Neural cell (in vitro differentiated cells): Measurements from ENCODE around the gene IL6R. TPM values are rescaled to one million over a fixed set of nuclear protein-coding genes. Genes with fewer than 3 reads are reported as not detected.

ENCODE experiments used
- H2AFZ ChIP-seq: fragments of 200-600, 300-800 bp; sonication (generic), shearing (Covaris generic); 2 replicates; pipeline ENCODE4 v1.6.0; 2014; ENCODE audit warnings: low read depth, mild to moderate bottlenecking, antibody characterized with exemption, low read length, moderate library complexity
- H3F3A ChIP-seq: fragments of 200-600 bp; shearing (Covaris generic); 2 replicates; pipeline ENCODE4 v1.6.1; 2016; ENCODE audit warnings: mild to moderate bottlenecking, moderate library complexity, mixed read lengths, antibody characterized with exemption, low read length; ENCODE audit not compliant: insufficient read depth, poor library complexity, severe bottlenecking
- H3K27ac ChIP-seq: fragments of 200-600, 300-800 bp; sonication (generic), shearing (Covaris generic); 2 replicates; pipeline ENCODE4 v1.5.1; 2014; ENCODE audit warnings: mild to moderate bottlenecking, low read length, moderate library complexity
- H3K27me3 ChIP-seq: fragments of 300-800, 200-600 bp; sonication (generic), shearing (Covaris generic); 2 replicates; pipeline ENCODE4 v1.6.0; 2014; ENCODE audit warnings: mild to moderate bottlenecking, low read depth, low read length, moderate library complexity; ENCODE audit not compliant: insufficient read depth
- H3K36me3 ChIP-seq: fragments of 300-800, 200-600 bp; sonication (generic), shearing (Covaris generic); 2 replicates; pipeline ENCODE4 v1.5.1; 2014; ENCODE audit warnings: mild to moderate bottlenecking, antibody characterized with exemption, low read length, moderate library complexity; ENCODE audit not compliant: insufficient read depth
- H3K4me2 ChIP-seq: fragments of 300-800, 200-600 bp; sonication (generic), shearing (Covaris generic); 2 replicates; pipeline ENCODE4 v1.6.0; 2014; ENCODE audit warnings: mild to moderate bottlenecking, low read length
- H3K4me3 ChIP-seq: fragments of 300-800, 200-600 bp; sonication (generic), shearing (Covaris generic); 2 replicates; pipeline ENCODE4 v1.5.1; 2014; ENCODE audit warnings: mild to moderate bottlenecking, low read length, moderate library complexity
- H3K79me2 ChIP-seq: fragments of 200-600 bp; shearing (Covaris generic); replicated peaks from 2 replicates; pipeline ENCODE4 v1.6.0; 2014; ENCODE audit warnings: mild to moderate bottlenecking, low read length, moderate library complexity; ENCODE audit not compliant: insufficient read depth
- H3K9ac ChIP-seq: fragments of 300-800, 200-600 bp; sonication (generic), shearing (Covaris generic); 2 replicates; pipeline ENCODE4 v1.6.1; 2016; ENCODE audit warnings: mild to moderate bottlenecking, low read length, mixed read lengths
- H3K9me2 ChIP-seq: fragments of 200-600 bp; shearing (Covaris generic); 2 replicates; pipeline ENCODE4 v1.6.1; 2016; ENCODE audit warnings: mild to moderate bottlenecking, low read length, mixed read lengths; ENCODE audit not compliant: insufficient read depth
- H3K9me3 ChIP-seq: fragments of 200-600, 300-800 bp; sonication (generic), shearing (Covaris generic); 2 replicates; pipeline ENCODE4 v1.6.1; 2016; ENCODE audit warnings: mild to moderate bottlenecking, mixed run types, low read length, moderate library complexity, mixed read lengths
- H4K20me1 ChIP-seq: fragments of 200-600 bp; shearing (Covaris generic); 2 replicates; pipeline ENCODE4 v1.6.1; 2016; ENCODE audit warnings: mild to moderate bottlenecking, mixed run types; ENCODE audit not compliant: insufficient read depth
- EP300 ChIP-seq: fragments of 450-650 bp; conservative IDR thresholded peaks from 2 replicates; pipeline ENCODE4 v1.6.1; 2014; ENCODE audit warnings: antibody characterized with exemption, mild to moderate bottlenecking, moderate library complexity; ENCODE audit not compliant: poor library complexity, severe bottlenecking
- EZH2 ChIP-seq: fragments of 200-600, 300-800 bp; shearing (Covaris generic), sonication (generic); IDR thresholded peaks from 2 replicates; pipeline ENCODE4 v1.6.1; 2014; ENCODE audit warnings: antibody characterized with exemption, low read length, borderline replicate concordance, mild to moderate bottlenecking; ENCODE audit not compliant: insufficient read depth, poor library complexity, severe bottlenecking
- MXI1 ChIP-seq: fragments of 450-650 bp; conservative IDR thresholded peaks from 2 replicates; pipeline ENCODE4 v1.6.1; 2014; ENCODE audit warnings: antibody characterized with exemption, mild to moderate bottlenecking; ENCODE audit not compliant: poor library complexity, severe bottlenecking
- POLR2AphosphoS5 ChIP-seq: IDR thresholded peaks from 2 replicates; pipeline ENCODE4 v1.6.1; 2012
- RAD21 ChIP-seq: fragments of 450-650 bp; conservative IDR thresholded peaks from 2 replicates; pipeline ENCODE4 v1.6.1; 2014; ENCODE audit warnings: antibody characterized with exemption, mild to moderate bottlenecking, moderate library complexity
- SMC3 ChIP-seq: fragments of 450-650 bp; conservative IDR thresholded peaks from 2 replicates; pipeline ENCODE4 v1.6.1; 2014; ENCODE audit warnings: antibody characterized with exemption, mild to moderate bottlenecking, moderate library complexity; ENCODE audit not compliant: poor library complexity
- TAF1 ChIP-seq: IDR thresholded peaks from 2 replicates; pipeline ENCODE4 v1.6.1; 2012; ENCODE audit warnings: low read depth
- polyA plus RNA-seq: library from polyadenylated mRNA; depleted of rRNA; stranded (reverse); fragments of >200 nt; gene quantifications from 2 replicates; pipeline ENCODE4 v1.2.3, GENCODE V29; 2014
- TF ChIP-seq, protein P1 (sequence below): IDR thresholded peaks from 2 replicates; pipeline ENCODE4 v1.6.1; 2012; ENCODE audit warnings: borderline replicate concordance
- TF ChIP-seq, protein P2 (sequence below): fragments of 450-650 bp; IDR thresholded peaks from 2 replicates; pipeline ENCODE4 v1.5.1; 2014; ENCODE audit warnings: antibody characterized with exemption, mild to moderate bottlenecking, moderate library complexity; ENCODE audit not compliant: poor library complexity, severe bottlenecking

Gene IL6R
- polyA plus RNA-seq, 1 donor from 2014 or later: not detected

GRCh38 chr1:154501423-154502065 lies 96.4 kb downstream of the IL6R start:
- Histone ChIP-seq H3F3A (no peaks in the 10 kb centered on the region), H3K27me3 (peaks cover 73% of the 10 kb centered on the region), H3K9me3 (peaks cover 7% of the 10 kb centered on the region), H2AFZ (no peak overlapping the region), H3K4me2 (no peak overlapping the region), H3K27ac (no peak overlapping the region), H3K9ac (no peak overlapping the region), H3K4me3 (no peak overlapping the region), H3K79me2 (no peaks in the 10 kb centered on the region), H3K36me3 (no peaks in the 10 kb centered on the region), H4K20me1 (no peaks in the 10 kb centered on the region), H3K9me2 (no peaks in the 10 kb centered on the region)
- peak; percentile 52 for TF ChIP-seq EZH2
- no peak for TF ChIP-seq EP300

DNA sequence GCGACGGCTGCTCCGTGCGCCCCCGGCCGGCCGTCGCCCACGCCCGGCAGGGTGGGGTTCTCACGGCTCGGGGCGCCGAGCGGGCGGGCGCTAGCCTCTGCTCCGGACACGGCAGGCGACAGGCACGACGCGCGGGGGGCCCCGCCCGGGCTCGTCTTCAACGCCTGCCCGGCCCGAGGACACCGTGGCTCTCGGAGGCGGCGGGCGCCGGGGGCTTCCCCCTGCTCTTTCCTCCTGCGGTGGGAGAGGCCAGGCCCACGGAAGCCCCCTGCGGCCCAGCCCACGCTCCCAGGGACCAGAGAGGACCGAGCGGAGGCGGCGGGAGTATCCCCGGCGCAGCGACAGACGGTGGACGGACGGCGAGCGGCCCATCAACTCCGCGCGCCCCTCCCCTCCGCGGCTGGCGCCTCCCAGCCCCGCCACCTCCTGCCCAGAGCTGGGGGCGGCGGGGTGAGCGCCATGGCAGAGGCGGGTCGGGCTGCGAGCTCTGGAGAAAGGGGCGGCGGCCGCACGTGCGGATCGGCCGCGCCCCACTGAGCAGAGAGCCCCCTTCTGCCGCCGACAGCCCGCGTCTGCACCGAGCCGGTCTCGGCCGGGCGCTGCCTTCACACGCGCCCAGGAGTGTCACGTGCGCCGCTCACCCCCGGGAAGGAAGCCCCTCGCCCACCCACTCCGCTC lies 97.1 kb downstream of the IL6R start, which contains the start of the genes SHE and TDRD10:
Gene SHE (minus strand): TSS at position 347 of the 678 bp plus-strand sequence. CDS start 386 bp downstream, outside the sequence.
Gene TDRD10 (plus strand): TSS at position 154 of the 678 bp plus-strand sequence. CDS start 4,685 bp downstream, outside the sequence.
- H3K9ac ChIP-seq: no peak within 1 kb of the TSS
- H3K9me3 ChIP-seq: peaks cover 7% of the 10 kb centered on the region
- H3F3A ChIP-seq: no peaks in the 10 kb centered on the region
- no peaks in the 10 kb centered on the region for H4K20me1 ChIP-seq
- no peaks in the 10 kb centered on the region for H3K9me2 ChIP-seq
- H3K79me2 ChIP-seq: no peaks in the 10 kb centered on the region
- TF ChIP-seq TAF1: no peak
- TF ChIP-seq MXI1: no peak
- no peak for TF ChIP-seq POLR2AphosphoS5
- TF ChIP-seq SMC3: no peak
- TF ChIP-seq EP300: no peak
- TF ChIP-seq, protein P1, sequence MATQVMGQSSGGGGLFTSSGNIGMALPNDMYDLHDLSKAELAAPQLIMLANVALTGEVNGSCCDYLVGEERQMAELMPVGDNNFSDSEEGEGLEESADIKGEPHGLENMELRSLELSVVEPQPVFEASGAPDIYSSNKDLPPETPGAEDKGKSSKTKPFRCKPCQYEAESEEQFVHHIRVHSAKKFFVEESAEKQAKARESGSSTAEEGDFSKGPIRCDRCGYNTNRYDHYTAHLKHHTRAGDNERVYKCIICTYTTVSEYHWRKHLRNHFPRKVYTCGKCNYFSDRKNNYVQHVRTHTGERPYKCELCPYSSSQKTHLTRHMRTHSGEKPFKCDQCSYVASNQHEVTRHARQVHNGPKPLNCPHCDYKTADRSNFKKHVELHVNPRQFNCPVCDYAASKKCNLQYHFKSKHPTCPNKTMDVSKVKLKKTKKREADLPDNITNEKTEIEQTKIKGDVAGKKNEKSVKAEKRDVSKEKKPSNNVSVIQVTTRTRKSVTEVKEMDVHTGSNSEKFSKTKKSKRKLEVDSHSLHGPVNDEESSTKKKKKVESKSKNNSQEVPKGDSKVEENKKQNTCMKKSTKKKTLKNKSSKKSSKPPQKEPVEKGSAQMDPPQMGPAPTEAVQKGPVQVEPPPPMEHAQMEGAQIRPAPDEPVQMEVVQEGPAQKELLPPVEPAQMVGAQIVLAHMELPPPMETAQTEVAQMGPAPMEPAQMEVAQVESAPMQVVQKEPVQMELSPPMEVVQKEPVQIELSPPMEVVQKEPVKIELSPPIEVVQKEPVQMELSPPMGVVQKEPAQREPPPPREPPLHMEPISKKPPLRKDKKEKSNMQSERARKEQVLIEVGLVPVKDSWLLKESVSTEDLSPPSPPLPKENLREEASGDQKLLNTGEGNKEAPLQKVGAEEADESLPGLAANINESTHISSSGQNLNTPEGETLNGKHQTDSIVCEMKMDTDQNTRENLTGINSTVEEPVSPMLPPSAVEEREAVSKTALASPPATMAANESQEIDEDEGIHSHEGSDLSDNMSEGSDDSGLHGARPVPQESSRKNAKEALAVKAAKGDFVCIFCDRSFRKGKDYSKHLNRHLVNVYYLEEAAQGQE: no peak
- no peak for TF ChIP-seq EZH2
- TF ChIP-seq, protein P2, sequence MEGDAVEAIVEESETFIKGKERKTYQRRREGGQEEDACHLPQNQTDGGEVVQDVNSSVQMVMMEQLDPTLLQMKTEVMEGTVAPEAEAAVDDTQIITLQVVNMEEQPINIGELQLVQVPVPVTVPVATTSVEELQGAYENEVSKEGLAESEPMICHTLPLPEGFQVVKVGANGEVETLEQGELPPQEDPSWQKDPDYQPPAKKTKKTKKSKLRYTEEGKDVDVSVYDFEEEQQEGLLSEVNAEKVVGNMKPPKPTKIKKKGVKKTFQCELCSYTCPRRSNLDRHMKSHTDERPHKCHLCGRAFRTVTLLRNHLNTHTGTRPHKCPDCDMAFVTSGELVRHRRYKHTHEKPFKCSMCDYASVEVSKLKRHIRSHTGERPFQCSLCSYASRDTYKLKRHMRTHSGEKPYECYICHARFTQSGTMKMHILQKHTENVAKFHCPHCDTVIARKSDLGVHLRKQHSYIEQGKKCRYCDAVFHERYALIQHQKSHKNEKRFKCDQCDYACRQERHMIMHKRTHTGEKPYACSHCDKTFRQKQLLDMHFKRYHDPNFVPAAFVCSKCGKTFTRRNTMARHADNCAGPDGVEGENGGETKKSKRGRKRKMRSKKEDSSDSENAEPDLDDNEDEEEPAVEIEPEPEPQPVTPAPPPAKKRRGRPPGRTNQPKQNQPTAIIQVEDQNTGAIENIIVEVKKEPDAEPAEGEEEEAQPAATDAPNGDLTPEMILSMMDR: no peak
- no peak for TF ChIP-seq RAD21
- peak within 1 kb of the TSS; percentile 46 for H3K4me3 ChIP-seq
- H3K4me2 ChIP-seq: no peak within 1 kb of the TSS
- H3K27me3 ChIP-seq: peaks cover 73% of the 10 kb centered on the region
- H3K27ac ChIP-seq: no peak within 1 kb of the TSS
- no peaks in the 10 kb centered on the region for H3K36me3 ChIP-seq
- H2AFZ ChIP-seq: no peak within 1 kb of the TSS
